ENCODE measurements around the gene EIF4G3. TPM values are rescaled to one million over a fixed set of nuclear protein-coding genes. Genes with fewer than 3 reads are reported as not detected.

EIF4G3 gene
- total RNA-seq, 3 donors from 2014 or later (not counting 1 experiment from before 2014, with no cell fraction given): 105 to 107 (median 107) TPM

DNA sequence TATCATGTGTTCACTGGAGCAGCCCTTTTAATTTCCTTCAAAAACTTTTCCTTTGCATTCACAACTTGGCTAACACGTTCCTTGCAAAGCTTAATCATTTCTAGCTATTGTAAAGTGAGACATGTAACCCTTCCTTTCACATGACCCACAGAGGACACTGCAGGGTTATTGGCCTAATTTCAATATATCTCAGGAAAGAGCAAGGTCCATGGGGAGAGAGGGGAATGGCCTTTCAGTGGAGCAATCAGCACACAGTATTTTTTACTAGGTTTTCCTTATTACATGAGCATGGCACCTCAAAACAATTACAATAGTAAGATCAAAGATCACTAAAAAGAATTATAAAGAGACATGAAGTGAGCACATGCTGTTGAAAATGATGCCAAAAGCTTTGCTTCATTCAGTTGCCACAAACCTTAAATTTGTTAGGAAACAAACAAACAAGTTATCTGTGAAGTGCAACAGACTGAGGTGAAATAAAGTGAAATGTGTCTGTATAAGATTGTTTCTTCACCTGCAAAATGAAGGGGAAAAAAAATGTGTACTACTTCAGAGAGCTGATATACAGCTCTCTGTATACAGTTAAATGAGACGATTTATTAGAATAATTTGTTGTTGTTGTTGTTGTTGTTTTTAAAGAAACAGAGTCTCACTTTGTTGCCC, 61.5 kb downstream of the EIF4G3 start:
- 81% methylated on average over 2 of the region's 2 CpGs for WGBS (ENCODE audit: insufficient coverage)
- Histone ChIP-seq H3K36me3 (ENCODE audit: control insufficient read depth, insufficient read depth, low read length) (peaks cover 2% of the 10 kb centered on the region), H3K27ac (ENCODE audit: low read length) (no peak overlapping the region), H3K4me3 (ENCODE audit: low read length) (no peak overlapping the region), H3K27me3 (ENCODE audit: control insufficient read depth, insufficient read depth, low read length) (no peaks in the 10 kb centered on the region), H3K4me1 (ENCODE audit: control insufficient read depth, insufficient read depth, low read length) (no peaks in the 10 kb centered on the region), H3K9me3 (ENCODE audit: control insufficient read depth, insufficient read depth, low read length) (no peaks in the 10 kb centered on the region)
- TF ChIP-seq, protein P1, sequence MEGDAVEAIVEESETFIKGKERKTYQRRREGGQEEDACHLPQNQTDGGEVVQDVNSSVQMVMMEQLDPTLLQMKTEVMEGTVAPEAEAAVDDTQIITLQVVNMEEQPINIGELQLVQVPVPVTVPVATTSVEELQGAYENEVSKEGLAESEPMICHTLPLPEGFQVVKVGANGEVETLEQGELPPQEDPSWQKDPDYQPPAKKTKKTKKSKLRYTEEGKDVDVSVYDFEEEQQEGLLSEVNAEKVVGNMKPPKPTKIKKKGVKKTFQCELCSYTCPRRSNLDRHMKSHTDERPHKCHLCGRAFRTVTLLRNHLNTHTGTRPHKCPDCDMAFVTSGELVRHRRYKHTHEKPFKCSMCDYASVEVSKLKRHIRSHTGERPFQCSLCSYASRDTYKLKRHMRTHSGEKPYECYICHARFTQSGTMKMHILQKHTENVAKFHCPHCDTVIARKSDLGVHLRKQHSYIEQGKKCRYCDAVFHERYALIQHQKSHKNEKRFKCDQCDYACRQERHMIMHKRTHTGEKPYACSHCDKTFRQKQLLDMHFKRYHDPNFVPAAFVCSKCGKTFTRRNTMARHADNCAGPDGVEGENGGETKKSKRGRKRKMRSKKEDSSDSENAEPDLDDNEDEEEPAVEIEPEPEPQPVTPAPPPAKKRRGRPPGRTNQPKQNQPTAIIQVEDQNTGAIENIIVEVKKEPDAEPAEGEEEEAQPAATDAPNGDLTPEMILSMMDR (IDR thresholded peaks at IDR 0.05): no peak
- ATAC-seq: no peak
- DNase-seq: no peak
- H3K4me3 Mint-ChIP-seq: no peak overlapping the region
- H3K9me3 Mint-ChIP-seq: no peaks in the 10 kb centered on the region
- H3K4me1 Mint-ChIP-seq: peaks cover 9 to 11% of the 10 kb centered on the region in 2 donors
- H3K27ac Mint-ChIP-seq: no peak overlapping the region
- no peaks in the 10 kb centered on the region for H3K27me3 Mint-ChIP-seq (ENCODE audit: low read depth in 2 of 2)
- no peaks in the 10 kb centered on the region for H3K36me3 Mint-ChIP-seq
- intact Hi-C loops (cut with micrococcal nuclease): no loop called here

DNA sequence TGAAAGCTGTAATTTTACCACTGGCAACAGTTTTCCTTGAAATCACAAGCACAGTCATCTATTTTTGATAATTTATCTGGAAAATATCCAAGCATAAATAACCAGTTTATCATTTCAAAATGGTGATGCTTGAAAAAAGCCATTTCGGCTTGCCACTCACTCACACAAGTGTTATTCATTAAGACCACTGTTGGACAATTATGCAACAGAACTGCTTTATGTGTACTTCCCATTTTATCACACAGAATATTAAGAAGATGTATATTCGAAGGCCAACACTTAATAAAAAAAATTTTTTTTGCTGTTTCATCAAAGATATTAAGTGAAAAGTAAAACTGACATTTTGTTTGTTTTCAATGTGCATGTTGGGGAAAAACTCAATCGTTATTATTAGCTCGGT, 62.3 kb downstream of the EIF4G3 start:
- TF ChIP-seq, protein P1 (IDR thresholded peaks at IDR 0.05): no peak
- no peaks in the 10 kb centered on the region for H3K9me3 ChIP-seq (ENCODE audit: control insufficient read depth, insufficient read depth, low read length)
- no peak overlapping the region for H3K4me3 ChIP-seq (ENCODE audit: low read length)
- H3K36me3 ChIP-seq (ENCODE audit: control insufficient read depth, insufficient read depth, low read length): peaks cover 2% of the 10 kb centered on the region
- intact Hi-C loops (cut with micrococcal nuclease): no loop called here
- H3K36me3 Mint-ChIP-seq: no peaks in the 10 kb centered on the region
- no peak for ATAC-seq
- 97% methylated on average over 3 of the region's 4 CpGs for WGBS (ENCODE audit: insufficient coverage)
- no peak overlapping the region for H3K27ac ChIP-seq (ENCODE audit: low read length)
- no peaks in the 10 kb centered on the region for H3K4me1 ChIP-seq (ENCODE audit: control insufficient read depth, insufficient read depth, low read length)
- DNase-seq: no peak
- no peak overlapping the region for H3K27ac Mint-ChIP-seq
- H3K27me3 Mint-ChIP-seq (ENCODE audit: low read depth in 2 of 2): no peaks in the 10 kb centered on the region
- H3K9me3 Mint-ChIP-seq: no peaks in the 10 kb centered on the region
- H3K4me1 Mint-ChIP-seq: peaks cover 9 to 11% of the 10 kb centered on the region in 2 donors
- H3K27me3 ChIP-seq (ENCODE audit: control insufficient read depth, insufficient read depth, low read length): no peaks in the 10 kb centered on the region
- no peak overlapping the region for H3K4me3 Mint-ChIP-seq

DNA sequence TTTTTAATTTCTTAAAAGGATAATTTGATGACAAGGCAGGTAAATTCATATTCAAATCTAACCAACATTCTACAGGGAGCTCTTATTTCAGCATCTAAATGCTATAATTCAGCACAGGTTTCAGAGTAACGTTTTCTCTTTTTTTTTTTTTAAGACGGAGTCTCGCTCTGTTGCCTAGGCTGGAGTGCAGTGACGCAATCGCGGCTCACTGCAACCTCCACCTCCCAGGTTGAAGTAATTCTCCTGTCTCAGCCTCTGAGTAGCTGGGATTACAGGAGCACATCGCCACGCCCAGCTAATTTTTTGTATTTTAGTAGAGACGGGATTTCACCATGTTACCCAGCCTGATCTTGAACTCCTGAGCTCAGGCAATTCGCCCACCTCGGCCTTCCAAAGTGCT, 66.5 kb downstream of the EIF4G3 start:
- no peaks in the 10 kb centered on the region for H3K36me3 ChIP-seq (ENCODE audit: control insufficient read depth, insufficient read depth, low read length)
- WGBS (ENCODE audit: insufficient coverage): 95% methylated on average over 11 of the region's 11 CpGs
- H3K4me3 ChIP-seq (ENCODE audit: low read length): no peak overlapping the region
- no peak overlapping the region for H3K27ac ChIP-seq (ENCODE audit: low read length)
- H3K27ac Mint-ChIP-seq: no peak overlapping the region
- H3K4me1 Mint-ChIP-seq: peaks cover 18 to 19% of the 10 kb centered on the region in 2 donors
- ATAC-seq (no peak), DNase-seq (no peak)
- no peaks in the 10 kb centered on the region for H3K4me1 ChIP-seq (ENCODE audit: control insufficient read depth, insufficient read depth, low read length)
- TF ChIP-seq, protein P1 (IDR thresholded peaks at IDR 0.05): no peak
- no peaks in the 10 kb centered on the region for H3K9me3 ChIP-seq (ENCODE audit: control insufficient read depth, insufficient read depth, low read length)
- no peak overlapping the region for H3K4me3 Mint-ChIP-seq
- intact Hi-C loops (cut with micrococcal nuclease): no loop called here
- no peaks in the 10 kb centered on the region for H3K27me3 Mint-ChIP-seq (ENCODE audit: low read depth in 2 of 2)
- H3K9me3 Mint-ChIP-seq: no peaks in the 10 kb centered on the region
- H3K27me3 ChIP-seq (ENCODE audit: control insufficient read depth, insufficient read depth, low read length): no peaks in the 10 kb centered on the region
- no peaks in the 10 kb centered on the region for H3K36me3 Mint-ChIP-seq

- Histone ChIP-seq H3K27ac (ENCODE audit: low read length) (no peak overlapping the region), H3K4me3 (ENCODE audit: low read length) (no peak overlapping the region), H3K36me3 (ENCODE audit: control insufficient read depth, insufficient read depth, low read length) (peaks cover 8% of the 10 kb centered on the region), H3K27me3 (ENCODE audit: control insufficient read depth, insufficient read depth, low read length) (no peaks in the 10 kb centered on the region), H3K4me1 (ENCODE audit: control insufficient read depth, insufficient read depth, low read length) (no peaks in the 10 kb centered on the region), H3K9me3 (ENCODE audit: control insufficient read depth, insufficient read depth, low read length) (no peaks in the 10 kb centered on the region)
- no peak for ATAC-seq
- Mint-ChIP-seq H3K4me1 (peaks cover 9 to 12% of the 10 kb centered on the region in 2 donors), H3K36me3 (no peaks in the 10 kb centered on the region), H3K27ac (peak overlapping the region in 1 of 2 donors; percentile 39), H3K9me3 (no peaks in the 10 kb centered on the region), H3K4me3 (no peak overlapping the region), H3K27me3 (ENCODE audit: low read depth in 2 of 2) (no peaks in the 10 kb centered on the region)
- intact Hi-C loops (cut with micrococcal nuclease): no loop called here
- 76% methylated on average over 2 of the region's 2 CpGs for WGBS (ENCODE audit: insufficient coverage)
- TF ChIP-seq, protein P1 (IDR thresholded peaks at IDR 0.05): no peak
- no peak for DNase-seq
Observed at GRCh38 chr1:21106709-21107108, 70.0 kb downstream of the EIF4G3 start.

Data from natural killer cell (primary cell).